ENCODE results near the gene TMEM79.
A peak's percentile ranks its signal among the peaks of the same experiment; 100 is the strongest.

The TMEM79 gene

DNA sequence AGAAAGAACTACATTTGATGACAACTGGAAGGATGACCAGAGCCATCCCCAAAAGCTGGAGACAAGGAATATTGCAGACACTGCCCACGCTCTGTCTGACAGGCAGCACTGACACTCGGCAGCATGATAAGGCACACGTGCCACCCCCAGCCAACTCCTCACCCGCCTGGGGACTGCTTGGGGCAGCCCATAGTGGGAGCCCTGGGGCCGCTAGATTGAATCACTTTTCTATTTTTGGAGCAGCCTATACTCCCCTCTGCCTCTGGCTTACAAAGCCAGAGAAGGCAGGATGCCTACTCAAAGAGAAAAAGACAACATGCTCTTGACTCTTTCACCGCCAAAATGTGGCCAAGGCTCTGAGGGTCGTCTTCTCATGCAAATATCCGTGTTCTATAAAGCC lies 2.8 kb upstream of the TMEM79 start:
- Mint-ChIP-seq H3K36me3 (peaks cover 13% of the 10 kb centered on the region), H3K4me3 (peak overlapping the region; percentile 98), H3K4me1 (peaks cover 29% of the 10 kb centered on the region), H3K27me3 (no peaks in the 10 kb centered on the region), H3K27ac (peak overlapping the region; percentile 94), H3K9me3 (no peaks in the 10 kb centered on the region)
- ATAC-seq (ENCODE audit: low read depth): peak; percentile 9
- no peak for DNase-seq (ENCODE audit: low spot score in 2 of 2)

DNA sequence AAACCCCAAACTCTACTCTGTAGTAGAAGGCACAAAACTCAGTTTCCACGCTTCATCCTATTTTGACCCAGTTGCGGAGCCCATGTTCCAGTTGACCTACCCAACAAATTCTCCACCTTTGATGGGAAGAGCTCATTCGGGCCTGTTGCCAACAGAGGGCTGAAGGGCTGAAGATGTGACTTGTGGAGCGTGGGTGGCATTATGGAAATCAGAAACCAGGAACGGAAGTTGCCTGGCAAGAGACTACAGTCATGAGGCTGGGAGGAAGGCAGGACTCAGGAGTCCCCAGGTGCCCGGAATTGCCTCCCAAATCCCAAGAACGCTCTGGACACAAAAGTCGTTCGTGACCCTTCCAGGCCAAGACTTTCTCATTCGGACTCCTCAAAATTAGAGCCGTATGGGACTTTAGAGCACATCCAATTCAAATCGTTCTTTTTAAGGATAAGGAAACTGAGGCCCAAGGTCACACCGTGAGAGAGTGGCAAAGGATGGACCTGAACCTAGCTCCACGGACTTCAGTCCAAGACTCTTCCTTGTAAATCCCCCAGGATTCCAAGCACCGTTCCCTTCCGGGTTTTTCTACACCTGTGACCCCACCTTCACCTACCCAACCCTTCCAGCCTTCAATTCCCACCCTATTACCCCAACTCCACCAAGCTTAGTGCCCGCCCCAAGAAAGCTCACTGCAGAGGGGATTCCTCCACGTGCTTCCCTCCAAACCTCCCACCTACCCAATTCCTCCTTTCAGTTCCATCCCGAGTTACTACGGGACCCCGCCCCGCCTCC lies 2.2 kb upstream of the TMEM79 start:
- no peak for DNase-seq (ENCODE audit: low spot score in 2 of 2)
- peaks cover 29% of the 10 kb centered on the region for H3K4me1 Mint-ChIP-seq
- no peak for ATAC-seq (ENCODE audit: low read depth)
- peak overlapping the region; percentile 98 for H3K4me3 Mint-ChIP-seq
- no peaks in the 10 kb centered on the region for H3K27me3 Mint-ChIP-seq
- no peaks in the 10 kb centered on the region for H3K9me3 Mint-ChIP-seq
- H3K36me3 Mint-ChIP-seq: peaks cover 13% of the 10 kb centered on the region
- H3K27ac Mint-ChIP-seq: peak overlapping the region; percentile 94

DNA sequence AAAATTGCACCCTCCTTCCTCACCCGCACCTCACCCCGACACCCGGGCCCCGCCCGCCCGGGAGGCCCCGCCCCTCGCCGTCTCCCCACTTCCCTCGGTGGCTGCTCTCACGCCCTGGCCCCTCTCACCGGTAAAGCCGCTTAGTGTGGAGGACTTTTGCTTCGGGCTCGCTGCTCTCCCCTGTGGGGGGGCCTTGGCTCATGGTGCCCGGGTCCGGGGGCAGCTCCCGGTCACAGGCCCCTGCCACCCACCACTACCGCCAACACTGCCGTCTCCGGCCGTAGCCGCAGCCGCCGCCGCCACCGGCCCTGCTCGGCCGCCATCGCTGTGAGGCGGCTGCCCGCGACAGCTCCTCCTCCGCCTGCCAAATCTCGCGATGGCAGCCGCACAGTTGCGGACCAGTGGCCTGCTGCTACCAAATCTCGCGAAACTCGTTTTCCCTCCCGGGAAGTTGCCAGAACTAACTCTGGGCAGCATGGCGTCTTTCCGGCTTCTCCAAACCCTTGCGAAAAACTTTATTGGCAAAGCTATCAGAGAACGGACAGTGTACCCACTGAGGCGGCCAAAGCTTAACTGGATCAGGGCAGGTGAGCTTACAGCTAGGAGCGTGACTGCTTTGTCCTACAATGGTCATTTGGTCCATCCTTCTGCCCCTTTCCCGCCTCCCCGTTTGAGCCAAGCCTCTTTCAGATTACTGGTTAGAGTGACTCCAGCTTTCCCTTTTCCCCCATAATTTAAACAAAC lies 1.5 kb upstream of the TMEM79 start, which contains the start of gene SMG5:
Gene SMG5, minus strand, starts transcription at position 347 of the 744 bp plus-strand sequence. Its CDS starts 145 bp downstream, at position 202.
- H3K27me3 Mint-ChIP-seq: no peaks in the 10 kb centered on the region

DNA sequence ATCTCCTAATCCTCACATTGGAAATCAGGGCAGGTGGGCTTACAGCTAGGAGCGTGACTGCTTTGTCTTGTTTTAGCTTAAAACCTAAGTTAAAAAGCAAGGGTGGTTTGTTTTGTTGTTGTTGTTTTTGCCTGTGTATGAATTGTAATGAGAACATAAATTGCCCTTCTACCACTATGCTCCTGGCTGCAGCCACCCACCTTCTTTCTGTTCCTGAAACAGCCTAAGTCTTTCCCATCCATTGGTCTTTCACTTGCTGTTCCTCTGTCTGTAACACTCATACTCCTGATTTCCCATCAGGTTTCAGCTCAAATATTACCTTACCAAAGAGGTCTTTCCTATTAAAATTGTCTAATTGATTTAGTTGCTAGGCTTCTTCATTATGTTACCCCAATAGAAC lies 604 bp upstream of the TMEM79 start:
- Mint-ChIP-seq H3K9me3 (no peaks in the 10 kb centered on the region), H3K27ac (peak overlapping the region; percentile 94), H3K4me3 (peak overlapping the region; percentile 98), H3K27me3 (no peaks in the 10 kb centered on the region), H3K36me3 (peaks cover 2% of the 10 kb centered on the region), H3K4me1 (peaks cover 26% of the 10 kb centered on the region)
- no peak for ATAC-seq (ENCODE audit: low read depth)
- DNase-seq (ENCODE audit: low spot score in 2 of 2): no peak

More for the DNA sequence above, 1.5 kb upstream of the TMEM79 start, which contains the start of gene SMG5:
- Mint-ChIP-seq H3K4me3 (peak within 1 kb of the TSS; percentile 98), H3K27ac (peak within 1 kb of the TSS; percentile 94), H3K36me3 (peaks cover 9% of the 10 kb centered on the region), H3K4me1 (peaks cover 26% of the 10 kb centered on the region), H3K9me3 (no peaks in the 10 kb centered on the region)
- ATAC-seq (ENCODE audit: low read depth) (peak; percentile 90), DNase-seq (ENCODE audit: low spot score in 2 of 2) (peak; percentile 93 to 95)

DNA sequence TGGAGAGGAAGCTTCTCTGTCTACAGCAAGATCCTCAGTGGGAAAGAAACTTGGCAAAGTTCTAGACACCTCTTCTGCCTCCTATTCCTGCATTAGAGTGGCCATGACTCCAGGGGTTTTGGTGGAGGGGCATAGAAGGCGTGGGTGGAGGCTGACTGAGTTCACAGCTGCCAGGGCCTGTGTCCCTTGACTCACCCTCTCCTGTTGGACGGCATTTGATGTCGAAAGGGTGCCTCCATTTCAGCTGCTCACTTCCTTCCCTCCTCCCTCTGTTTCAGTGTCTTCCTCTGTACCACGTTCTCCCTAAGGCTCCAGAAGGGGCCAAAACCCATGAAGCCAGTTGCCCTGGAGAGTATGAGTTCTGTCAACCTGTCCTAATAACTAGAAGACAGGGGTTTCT lies 632 bp downstream of the TMEM79 start:
- Mint-ChIP-seq H3K9me3 (no peaks in the 10 kb centered on the region), H3K4me3 (no peak overlapping the region), H3K27me3 (no peaks in the 10 kb centered on the region), H3K27ac (no peak overlapping the region), H3K4me1 (peaks cover 25% of the 10 kb centered on the region), H3K36me3 (no peaks in the 10 kb centered on the region)
- no peak for DNase-seq (ENCODE audit: low spot score in 2 of 2)
- no peak for ATAC-seq (ENCODE audit: low read depth)

DNA sequence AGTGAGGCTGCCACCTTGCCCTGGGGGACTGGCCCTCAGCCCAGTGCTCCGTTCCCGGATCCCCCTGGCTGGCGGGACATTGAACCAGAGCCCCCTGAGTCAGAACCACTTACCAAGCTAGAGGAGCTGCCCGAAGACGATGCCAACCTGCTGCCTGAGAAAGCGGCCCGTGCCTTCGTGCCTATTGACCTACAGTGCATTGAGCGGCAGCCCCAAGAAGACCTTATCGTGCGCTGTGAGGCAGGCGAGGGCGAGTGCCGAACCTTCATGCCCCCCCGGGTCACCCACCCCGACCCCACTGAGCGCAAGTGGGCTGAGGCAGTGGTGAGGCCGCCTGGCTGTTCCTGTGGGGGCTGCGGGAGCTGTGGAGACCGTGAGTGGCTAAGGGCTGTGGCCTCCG lies 1.3 kb downstream of the TMEM79 start:
- H3K9me3 Mint-ChIP-seq: no peaks in the 10 kb centered on the region
- DNase-seq (ENCODE audit: low spot score in 2 of 2): no peak
- no peaks in the 10 kb centered on the region for H3K27me3 Mint-ChIP-seq
- no peaks in the 10 kb centered on the region for H3K36me3 Mint-ChIP-seq
- H3K4me1 Mint-ChIP-seq: peaks cover 21% of the 10 kb centered on the region
- ATAC-seq (ENCODE audit: low read depth): no peak
- H3K4me3 Mint-ChIP-seq: no peak overlapping the region
- H3K27ac Mint-ChIP-seq: no peak overlapping the region

DNA sequence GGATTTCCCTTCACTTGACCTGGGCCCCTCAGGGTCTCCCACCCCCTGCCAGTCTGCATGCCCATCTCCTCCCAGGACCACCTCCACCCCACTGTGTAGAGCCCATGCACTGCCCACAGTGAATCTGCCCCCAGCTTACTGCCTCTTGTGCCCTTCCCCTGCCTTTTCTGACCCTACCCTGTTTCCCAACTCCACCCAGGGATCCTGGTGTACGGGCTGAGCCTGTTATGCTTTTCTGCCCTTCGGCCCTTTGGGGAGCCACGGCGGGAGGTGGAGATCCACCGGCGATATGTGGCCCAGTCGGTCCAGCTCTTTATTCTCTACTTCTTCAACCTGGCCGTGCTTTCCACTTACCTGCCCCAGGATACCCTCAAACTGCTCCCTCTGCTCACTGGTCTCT lies 1.9 kb downstream of the TMEM79 start:
- ATAC-seq (ENCODE audit: low read depth): no peak
- no peaks in the 10 kb centered on the region for H3K9me3 Mint-ChIP-seq
- H3K27me3 Mint-ChIP-seq: no peaks in the 10 kb centered on the region
- no peak overlapping the region for H3K4me3 Mint-ChIP-seq
- no peaks in the 10 kb centered on the region for H3K36me3 Mint-ChIP-seq
- no peak for DNase-seq (ENCODE audit: low spot score in 2 of 2)
- H3K4me1 Mint-ChIP-seq: peaks cover 22% of the 10 kb centered on the region
- H3K27ac Mint-ChIP-seq: no peak overlapping the region

DNA sequence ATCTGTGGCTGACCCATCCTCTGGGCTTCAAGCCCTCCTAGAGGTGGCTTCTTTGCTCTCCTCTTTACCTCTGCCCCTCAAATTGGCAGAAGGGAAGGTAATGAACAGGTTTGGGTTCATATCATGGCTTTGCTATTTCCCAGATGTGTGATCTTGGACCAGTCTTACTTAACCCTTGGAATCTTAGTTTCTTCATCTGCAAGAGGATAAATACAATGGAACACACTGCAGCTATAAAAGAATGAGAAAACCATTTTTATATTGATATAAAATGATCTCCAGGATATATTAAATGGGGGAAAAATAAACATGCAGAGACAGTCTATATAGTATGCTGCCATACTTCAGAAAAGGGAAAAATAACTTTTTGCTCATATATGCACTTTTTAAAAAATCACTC lies 5.7 kb downstream of the TMEM79 start:
- H3K4me3 Mint-ChIP-seq: no peak overlapping the region
- DNase-seq (ENCODE audit: low spot score in 2 of 2) (no peak), ATAC-seq (ENCODE audit: low read depth) (no peak)
- no peaks in the 10 kb centered on the region for H3K27me3 Mint-ChIP-seq
- H3K27ac Mint-ChIP-seq: no peak overlapping the region
- peaks cover 8% of the 10 kb centered on the region for H3K4me1 Mint-ChIP-seq
- no peaks in the 10 kb centered on the region for H3K9me3 Mint-ChIP-seq
- no peaks in the 10 kb centered on the region for H3K36me3 Mint-ChIP-seq

DNA sequence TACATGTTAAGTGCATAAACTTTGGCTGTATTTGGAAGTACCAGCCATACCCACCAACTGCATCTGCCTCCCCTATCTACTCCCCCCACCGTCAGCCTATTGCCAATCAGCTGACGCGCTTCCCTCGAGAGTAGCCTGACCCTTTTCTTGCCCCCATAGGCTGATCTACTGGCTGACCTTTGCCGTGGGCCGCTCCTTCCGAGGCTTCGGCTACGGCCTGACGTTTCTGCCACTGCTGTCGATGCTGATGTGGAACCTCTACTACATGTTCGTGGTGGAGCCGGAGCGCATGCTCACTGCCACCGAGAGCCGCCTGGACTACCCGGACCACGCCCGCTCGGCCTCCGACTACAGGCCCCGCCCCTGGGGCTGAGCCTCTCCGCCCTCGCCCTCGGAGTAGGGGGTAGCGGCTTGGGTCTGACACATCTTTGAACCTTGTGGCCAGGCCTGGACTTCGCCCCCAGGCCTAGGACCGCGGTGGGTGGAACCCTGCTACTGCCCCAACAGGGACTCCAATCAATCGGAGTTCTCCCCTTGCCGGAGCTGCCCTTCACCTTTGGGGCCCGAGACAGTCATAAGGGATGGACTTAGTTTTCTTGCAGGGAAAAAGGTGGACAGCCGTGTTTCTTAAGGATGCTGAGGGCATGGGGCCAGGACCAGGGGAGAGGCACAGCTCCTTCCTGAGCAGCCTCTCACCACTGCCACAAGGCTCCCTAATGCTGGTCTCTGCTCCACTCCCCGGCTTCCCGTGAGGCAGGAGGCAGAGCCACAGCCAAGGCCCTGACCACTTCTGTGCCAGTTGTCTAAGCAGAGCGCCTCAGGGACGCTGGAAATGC lies 7.3 kb downstream of the TMEM79 start:
- H3K4me3 Mint-ChIP-seq: peak overlapping the region; percentile 68
- H3K4me1 Mint-ChIP-seq: peaks cover 13% of the 10 kb centered on the region
- no peaks in the 10 kb centered on the region for H3K36me3 Mint-ChIP-seq
- ATAC-seq (ENCODE audit: low read depth) (peak; percentile 71), DNase-seq (ENCODE audit: low spot score in 2 of 2) (no peak)
- no peaks in the 10 kb centered on the region for H3K27me3 Mint-ChIP-seq
- no peaks in the 10 kb centered on the region for H3K9me3 Mint-ChIP-seq
- peak overlapping the region; percentile 54 for H3K27ac Mint-ChIP-seq

DNA sequence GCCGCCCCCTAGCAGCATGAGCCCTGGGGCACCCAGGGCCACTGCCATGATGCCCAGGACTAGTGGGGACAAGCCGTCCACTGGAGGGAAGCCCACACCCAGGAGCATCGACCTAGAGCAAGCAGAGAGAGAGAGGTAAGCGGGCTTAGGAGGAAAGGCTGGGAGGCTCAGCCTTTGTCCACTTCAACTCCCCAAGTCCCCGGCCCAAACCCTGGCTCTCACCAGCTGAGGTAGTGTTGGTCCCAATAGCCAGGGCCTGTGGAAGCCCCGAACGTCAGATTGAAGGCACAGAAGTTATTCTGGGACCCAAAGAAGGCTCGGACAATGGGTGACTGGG lies 8.9 kb downstream of the TMEM79 start:
- Mint-ChIP-seq H3K9me3 (no peaks in the 10 kb centered on the region), H3K4me3 (no peak overlapping the region), H3K27ac (no peak overlapping the region), H3K27me3 (no peaks in the 10 kb centered on the region), H3K4me1 (peaks cover 13% of the 10 kb centered on the region), H3K36me3 (no peaks in the 10 kb centered on the region)
- no peak for DNase-seq (ENCODE audit: low spot score in 2 of 2)
- ATAC-seq (ENCODE audit: low read depth): no peak

DNA sequence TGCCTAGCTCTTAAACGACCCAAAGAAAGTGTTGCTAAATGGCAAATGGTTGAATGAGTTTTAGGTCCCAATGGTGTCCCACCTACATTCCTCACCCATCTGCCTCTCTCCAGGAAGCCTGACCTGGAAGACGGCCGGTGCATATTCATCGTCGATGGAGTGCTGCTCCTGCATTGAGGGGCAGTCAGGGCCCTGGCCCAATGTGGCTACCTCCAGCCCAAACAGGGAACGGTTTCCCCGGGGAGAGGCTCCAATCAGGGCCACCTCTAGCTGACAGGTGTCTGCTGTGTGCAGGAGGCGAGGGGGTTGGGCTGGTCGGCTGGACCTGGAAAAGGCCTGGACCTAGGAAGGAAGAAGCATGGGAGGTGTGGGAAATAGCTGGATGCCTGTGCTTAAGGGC lies 9.8 kb downstream of the TMEM79 start:
- H3K27ac Mint-ChIP-seq: no peak overlapping the region
- no peak overlapping the region for H3K4me3 Mint-ChIP-seq
- H3K4me1 Mint-ChIP-seq: peaks cover 13% of the 10 kb centered on the region

DNA sequence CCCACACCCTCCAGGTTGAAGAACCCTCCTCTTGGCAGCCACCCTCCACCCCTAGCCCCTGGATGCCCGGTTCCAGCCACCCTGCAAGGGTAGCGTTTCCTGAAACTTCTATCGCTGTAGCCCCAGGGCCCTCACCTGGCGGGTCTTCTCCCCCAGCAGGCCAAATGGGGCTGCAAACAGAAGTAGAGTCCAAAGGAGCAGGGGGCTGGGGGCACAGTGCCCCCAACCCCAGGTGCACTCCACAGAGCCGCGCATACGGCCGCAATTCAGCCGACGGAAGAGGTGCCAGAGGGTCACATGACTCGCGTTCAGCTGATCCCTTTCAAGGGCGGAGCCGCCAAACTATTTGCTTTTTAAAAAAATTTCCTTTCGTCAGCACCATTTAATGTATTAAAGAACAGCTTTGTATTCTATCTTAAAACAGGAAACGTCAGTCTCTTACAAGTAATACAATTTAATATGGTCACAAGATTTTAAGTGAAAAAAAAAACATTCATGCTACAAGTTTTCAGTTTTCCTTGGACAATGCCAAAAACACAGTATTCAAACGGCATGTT lies 11.3 kb downstream of the TMEM79 start, which contains the start of gene GLMP:
Gene GLMP, minus strand, starts transcription at position 289 of the 557 bp plus-strand sequence. Its CDS starts 34 bp downstream, at position 255.
- H3K4me1 Mint-ChIP-seq: peaks cover 13% of the 10 kb centered on the region

More for the DNA sequence above, 9.8 kb downstream of the TMEM79 start:
- H3K36me3 Mint-ChIP-seq: no peaks in the 10 kb centered on the region
- no peaks in the 10 kb centered on the region for H3K27me3 Mint-ChIP-seq
- no peak for ATAC-seq (ENCODE audit: low read depth)
- no peak for DNase-seq (ENCODE audit: low spot score in 2 of 2)
- H3K9me3 Mint-ChIP-seq: no peaks in the 10 kb centered on the region

DNA sequence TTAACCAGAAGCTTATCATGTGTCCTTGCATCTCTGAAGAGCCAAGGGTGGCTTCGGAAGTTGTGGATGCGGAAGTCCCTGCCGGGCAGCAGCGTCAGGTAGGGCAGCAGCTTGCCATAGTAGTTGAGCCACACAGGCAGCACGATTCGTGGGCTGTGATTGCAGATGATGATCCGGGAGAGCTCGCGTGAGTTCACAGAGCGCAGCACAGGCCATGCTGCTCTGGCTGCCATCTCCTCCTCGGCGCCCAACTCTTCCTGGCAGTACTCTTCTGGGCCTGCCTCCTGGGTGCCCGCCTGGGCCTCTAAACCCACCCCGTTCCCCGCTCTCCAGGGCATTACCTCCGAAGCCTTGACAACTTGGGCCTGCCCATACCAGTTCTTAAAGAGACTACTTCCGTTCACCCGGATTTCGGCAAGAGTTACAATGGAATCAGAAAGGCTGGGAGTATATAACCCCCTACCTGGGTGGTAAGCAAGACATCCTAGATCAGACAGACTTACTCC lies 14.8 kb downstream of the TMEM79 start, which contains the start of gene VHLL:
Gene VHLL, minus strand, starts transcription at position 456 of the 506 bp plus-strand sequence. Its CDS starts 118 bp downstream, at position 338.
- no peaks in the 10 kb centered on the region for H3K27me3 Mint-ChIP-seq
- H3K36me3 Mint-ChIP-seq: no peaks in the 10 kb centered on the region
- ATAC-seq (ENCODE audit: low read depth) (no peak), DNase-seq (ENCODE audit: low spot score in 2 of 2) (no peak)
- H3K9me3 Mint-ChIP-seq: no peaks in the 10 kb centered on the region
- peaks cover 9% of the 10 kb centered on the region for H3K4me1 Mint-ChIP-seq
- no peak within 1 kb of the TSS for H3K27ac Mint-ChIP-seq
- H3K4me3 Mint-ChIP-seq: no peak within 1 kb of the TSS

More for the DNA sequence above, 11.3 kb downstream of the TMEM79 start, which contains the start of gene GLMP:
- Mint-ChIP-seq H3K36me3 (no peaks in the 10 kb centered on the region), H3K9me3 (no peaks in the 10 kb centered on the region), H3K27me3 (no peaks in the 10 kb centered on the region), H3K27ac (no peak within 1 kb of the TSS), H3K4me3 (peak within 1 kb of the TSS; percentile 85)
- ATAC-seq (ENCODE audit: low read depth) (peak; percentile 85), DNase-seq (ENCODE audit: low spot score in 2 of 2) (no peak)
